COR-L47 (cell line): ENCODE data around the gene KLHL29.

ENCODE experiments used
- DNase-seq: peaks from one replicate; lab custom pipeline; 2025; lab: John Stamatoyannopoulos, UW

The KLHL29 gene

DNA sequence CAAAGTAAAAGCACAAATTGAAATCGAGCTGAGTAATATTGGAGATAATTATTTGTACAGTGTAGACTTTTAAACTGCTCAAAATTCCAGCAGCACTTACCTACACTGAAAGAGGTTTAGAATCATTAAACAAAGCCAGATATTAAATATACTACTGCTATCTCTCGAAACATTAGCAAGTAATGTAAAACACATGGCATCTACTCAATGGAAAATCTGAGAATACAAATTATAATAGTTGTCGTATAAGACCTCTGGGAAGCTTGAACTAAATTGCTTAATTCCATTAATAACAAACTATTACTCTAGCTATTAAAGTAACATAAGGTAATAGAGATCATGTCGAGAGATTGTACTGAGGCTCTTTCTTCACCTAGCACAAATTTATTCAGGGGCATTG lies 108.9 kb downstream of the KLHL29 start:
- DNase-seq, result no peak

DNA sequence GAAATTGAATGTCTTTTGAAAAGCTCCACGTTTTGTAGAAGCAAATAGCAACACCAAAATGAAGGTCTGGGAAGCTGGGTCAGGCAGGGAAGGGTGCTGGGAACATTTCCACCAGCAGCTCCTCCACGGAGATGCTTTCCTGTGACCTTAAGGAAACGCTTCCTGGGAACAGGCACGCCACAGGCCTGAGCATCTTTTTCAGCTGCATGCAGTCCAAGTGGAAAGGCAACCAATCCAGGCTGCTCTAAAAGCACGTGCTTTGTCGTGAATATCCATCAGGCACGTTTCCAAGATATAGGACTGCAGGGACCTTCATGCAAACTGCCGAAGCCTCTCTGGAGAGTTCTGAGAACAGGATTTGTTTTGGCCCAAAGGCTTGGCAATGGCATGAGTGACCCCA lies 109.3 kb downstream of the KLHL29 start:
- no peak for DNase-seq

DNA sequence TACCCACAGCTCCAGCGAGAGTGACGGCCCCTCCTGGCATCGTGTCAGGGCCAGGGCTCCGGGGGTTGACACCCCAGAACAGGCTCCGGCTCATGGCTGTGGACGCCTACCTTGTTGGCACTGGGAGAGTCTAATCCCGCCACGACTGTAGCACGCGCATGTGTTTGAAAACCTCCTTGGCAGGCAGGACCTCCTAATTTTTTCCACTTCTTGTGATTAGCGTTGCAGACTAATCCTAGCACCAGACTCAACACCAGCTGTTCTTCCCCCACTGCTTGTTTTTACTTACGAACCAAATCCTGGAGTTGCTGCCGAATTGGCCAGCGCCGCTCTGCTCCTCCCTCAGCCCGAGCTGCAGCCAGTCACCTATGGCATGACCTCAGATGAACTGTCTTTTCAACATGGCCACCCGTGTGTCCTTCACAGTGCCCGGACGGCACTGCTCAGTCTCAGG lies 110.7 kb downstream of the KLHL29 start:
- DNase-seq, result no peak

DNA sequence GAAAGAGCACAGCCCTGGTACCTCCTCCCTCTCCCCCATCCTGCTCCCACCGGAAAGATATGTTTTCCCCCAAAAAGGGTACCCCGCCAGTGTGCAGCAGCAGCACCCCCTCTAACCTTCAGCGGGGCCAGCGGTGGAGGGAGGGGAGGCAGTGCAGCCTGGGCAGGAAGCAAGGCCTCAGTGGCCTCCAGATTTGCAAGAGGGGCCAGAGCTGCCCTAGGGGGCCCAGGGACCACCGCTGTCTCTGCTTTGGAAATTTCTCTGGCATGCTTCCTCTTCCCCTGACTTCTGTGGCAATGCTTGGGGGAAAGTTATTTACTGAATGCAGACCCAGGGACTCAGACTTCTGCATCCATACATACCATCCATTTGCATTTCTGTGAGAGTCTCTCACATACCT lies 111.5 kb downstream of the KLHL29 start:
- DNase-seq, result no peak

- no peak for DNase-seq
Observed at GRCh38 chr2:23497063-23497462, 112.1 kb downstream of the KLHL29 start.

GRCh38 chr2:23497536-23497935 lies 112.6 kb downstream of the KLHL29 start:
- DNase-seq, result no peak

DNA sequence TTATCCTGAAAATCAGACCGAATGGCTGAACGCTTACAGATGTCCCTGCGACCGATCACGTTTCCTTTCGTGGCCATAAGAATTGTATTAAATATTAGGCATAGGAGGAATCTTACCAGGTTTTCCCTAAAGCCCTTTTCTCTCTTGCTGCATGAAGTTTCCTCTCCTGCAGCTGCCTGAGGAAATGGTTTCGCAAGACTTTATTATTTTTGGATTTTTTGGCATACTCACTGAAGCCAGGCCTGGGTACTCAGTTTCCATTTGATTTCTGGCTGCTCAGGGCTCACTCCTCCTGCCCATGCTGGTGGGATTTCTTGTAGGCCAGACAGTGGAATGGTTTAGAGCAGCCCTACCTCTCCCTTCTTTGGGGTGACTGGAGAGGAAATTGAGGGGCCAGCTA lies 114.0 kb downstream of the KLHL29 start:
- no peak for DNase-seq

GRCh38 chr2:23499439-23499838 lies 114.5 kb downstream of the KLHL29 start:
- no peak for DNase-seq

GRCh38 chr2:23500836-23501235 lies 115.9 kb downstream of the KLHL29 start:
- DNase-seq, result no peak

GRCh38 chr2:23502096-23502495 lies 117.1 kb downstream of the KLHL29 start:
- no peak for DNase-seq

GRCh38 chr2:23503097-23503496 lies 118.1 kb downstream of the KLHL29 start:
- no peak for DNase-seq

DNA sequence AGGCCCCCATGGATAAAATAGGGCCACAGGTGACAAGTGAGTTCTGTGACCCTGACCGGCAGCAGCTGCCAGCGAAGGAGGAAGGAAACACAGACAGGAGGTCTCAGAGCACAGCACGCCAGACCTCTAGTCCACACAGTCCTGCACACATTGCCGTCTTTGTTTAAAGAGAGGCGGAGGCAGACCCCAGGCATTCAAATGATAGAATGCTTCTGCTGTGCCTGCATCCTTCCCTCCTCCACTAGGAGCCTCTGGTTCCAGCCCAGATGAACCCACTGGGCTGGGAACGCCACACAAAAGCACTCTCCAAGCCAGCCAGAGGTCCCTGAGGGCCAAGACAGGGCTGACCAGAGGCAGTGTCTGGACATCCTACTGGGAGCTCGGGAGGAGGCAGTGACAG lies 118.7 kb downstream of the KLHL29 start:
- no peak for DNase-seq

DNA sequence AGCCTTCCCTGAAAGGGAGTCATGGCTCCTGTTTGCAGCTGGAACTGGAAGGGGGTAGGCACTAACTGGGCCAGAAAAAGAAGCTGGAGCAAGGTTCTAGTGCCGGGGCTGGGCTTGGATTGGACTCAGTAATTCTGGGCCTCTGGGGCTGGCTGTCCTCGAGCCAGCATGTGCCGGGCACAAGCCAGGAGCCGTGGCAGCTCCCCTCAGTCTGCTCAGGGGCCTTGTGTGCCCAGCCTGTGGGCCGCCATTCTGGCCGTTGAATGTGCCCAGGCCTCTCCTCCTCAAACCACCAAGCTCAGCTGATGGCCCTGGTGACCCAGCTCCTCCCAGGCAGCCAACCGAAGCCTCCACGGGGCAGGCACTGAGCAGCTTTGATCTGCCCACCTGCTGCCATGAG lies 119.6 kb downstream of the KLHL29 start:
- DNase-seq, result no peak

DNA sequence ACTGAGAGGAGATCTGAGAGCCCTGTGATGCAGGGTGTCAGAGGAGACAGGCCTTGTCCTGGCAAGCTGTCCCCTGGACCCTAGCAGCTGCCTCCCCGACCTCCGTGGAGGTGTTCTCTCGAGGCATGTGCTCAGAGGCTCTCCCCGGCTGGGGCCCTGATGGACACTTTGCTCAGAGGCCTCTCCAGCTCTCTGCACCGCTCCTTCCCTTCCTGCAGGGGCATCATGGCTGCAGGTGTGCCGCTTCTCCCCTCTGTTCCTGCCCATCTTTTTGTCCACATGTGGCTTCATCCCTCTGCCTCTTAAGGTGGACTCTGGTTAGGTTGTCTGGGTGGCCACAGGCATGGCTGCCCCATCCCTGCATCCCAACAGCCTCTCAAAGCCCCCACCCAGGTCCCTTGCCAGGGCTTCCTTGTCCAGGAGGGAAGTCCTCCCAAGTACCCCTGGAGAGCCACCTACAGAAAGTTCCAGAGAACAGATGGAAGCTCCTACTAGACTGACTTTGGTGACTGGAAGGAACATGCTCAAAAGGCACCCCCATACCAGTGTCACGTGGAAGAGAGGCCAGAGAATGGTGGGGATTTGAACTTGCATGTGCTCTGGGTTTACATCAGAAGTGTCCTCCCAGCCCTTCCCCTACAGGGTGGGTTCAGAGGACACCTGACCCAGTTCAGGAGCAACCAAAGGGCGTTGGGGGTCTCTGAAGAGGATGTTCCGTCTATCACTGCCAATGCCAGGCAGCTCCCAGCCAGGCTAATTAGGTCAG lies 120.4 kb downstream of the KLHL29 start:
- DNase-seq, result peak; percentile 17

- DNase-seq, result no peak
Observed at GRCh38 chr2:23505984-23506380, 121.0 kb downstream of the KLHL29 start.

DNA sequence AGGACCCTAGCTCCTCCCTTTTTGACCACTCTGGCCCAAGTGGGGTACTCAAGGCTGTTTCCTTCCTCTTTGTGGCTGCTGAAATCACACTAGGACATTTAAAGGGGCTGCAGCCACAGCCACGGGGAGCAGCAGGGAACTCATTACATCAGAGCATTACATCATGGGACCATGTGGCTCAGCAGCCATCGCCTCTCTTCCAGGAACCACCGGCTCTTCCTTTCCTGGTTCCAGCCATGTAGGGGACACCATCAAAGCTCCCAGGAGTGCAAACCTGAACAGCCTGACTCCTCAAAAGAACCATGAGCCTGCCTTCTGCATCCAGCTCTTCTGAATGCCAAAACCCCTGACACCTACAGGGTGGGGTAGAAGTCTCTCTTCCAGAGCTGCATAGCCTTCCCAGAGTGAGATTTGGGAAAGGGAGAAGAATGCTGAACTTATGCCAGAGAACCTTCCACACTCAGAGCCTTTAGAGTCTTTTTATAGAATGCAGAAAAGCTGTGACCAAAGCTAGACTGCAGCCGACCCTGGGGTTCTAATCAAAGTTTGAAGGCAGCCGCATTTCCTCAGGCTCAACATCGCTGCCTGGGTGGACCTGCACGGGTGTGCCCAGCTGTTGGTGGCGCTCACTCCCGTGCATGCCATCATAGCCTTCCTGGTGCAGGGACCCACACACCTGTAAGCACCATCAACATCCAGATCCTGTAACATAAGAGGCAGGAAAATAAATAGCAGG lies 121.7 kb downstream of the KLHL29 start:
- DNase-seq, result no peak

DNA sequence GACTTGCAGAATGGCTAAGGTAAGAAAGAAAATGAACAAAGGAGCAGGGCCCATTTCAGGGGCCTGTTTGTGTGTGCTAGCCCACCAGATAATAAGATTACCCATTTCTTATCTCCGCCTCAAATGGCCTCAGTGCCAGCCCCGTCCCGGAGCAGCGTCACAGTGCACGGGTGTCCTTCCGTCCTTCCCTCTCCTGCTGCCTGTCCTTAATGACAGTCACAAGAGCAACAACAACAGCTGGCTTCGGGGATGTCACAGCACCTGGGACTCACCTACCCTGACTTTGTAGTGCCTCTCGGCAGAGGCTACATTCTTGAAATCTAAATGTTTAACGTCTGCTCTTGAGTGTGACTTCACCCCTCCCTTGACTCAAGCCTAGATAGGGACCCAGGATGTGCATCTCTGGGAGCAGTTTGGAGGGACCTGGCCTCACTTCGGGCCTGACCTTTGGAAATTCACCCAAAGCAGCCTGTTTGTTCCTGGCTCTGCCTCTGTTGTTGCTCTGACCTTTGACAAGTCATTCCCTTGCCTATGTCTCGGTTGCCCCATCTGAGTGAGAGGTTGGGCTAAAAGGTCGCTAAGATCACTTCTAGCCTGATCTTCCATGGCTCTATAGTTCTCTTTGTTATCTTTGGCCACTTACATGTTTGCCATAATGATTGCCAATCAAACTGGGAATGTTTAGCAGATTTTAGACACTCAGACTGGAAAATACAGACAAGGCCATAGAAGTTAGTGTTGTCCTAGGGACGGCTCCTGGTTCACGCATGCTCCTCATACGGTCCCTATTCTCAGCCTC lies 122.5 kb downstream of the KLHL29 start:
- no peak for DNase-seq

DNA sequence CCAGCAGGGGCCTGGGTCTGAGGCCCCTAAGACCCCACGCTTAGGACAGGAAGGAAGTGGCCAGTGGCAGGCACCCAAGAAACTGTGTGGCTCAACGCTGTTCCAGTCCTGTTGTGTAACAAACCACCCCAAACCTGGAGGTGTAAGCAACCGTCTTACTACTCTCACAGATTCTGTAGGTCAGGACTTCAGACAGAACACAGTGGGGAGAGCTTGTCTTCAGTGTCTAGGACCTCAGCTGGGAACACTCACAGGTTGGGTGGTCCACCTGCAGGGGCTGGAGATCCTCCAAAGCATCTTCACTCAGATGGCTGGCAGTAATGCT lies 123.0 kb downstream of the KLHL29 start:
- no peak for DNase-seq

DNA sequence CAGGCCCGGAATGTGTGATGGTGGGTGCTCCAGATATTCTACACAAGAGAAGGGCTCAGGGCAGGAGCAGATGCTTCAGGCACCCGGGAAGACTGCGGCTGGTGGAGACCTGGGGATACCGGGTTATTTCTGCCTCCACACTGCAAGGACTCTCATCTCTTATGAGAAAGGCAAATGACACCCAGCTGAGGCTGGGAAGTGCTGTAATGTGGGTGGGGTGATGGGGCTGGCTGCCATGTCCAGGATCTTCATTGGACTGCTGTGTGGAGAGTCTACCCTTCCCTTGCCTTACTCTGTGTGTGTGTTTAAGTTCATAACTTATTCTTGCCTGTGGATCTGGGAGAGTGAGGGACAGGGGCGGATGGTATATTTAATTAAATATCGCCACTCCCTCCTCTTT lies 124.1 kb downstream of the KLHL29 start:
- DNase-seq, result no peak

GRCh38 chr2:23509596-23510292 lies 124.8 kb downstream of the KLHL29 start:
- DNase-seq, result no peak

DNA sequence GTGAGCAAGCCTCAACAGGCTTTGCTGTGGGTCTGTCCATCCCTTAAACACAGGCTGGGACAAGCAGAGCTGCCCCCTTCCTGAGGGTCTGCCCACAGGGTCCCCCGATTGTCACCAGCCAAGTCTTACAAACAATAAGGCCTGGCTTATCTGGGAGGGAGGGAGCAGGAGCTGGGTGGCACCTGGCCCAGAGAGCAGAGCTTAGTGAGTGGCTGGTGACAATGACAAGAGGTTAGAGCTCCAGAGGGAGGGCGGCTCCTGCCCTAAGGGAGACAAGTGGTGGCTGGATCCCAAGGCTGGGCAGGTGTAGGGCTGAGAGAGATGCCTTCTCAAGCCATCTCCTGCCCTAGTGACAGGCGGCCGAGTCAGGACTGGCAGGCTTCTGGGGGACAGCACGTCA lies 125.5 kb downstream of the KLHL29 start:
- DNase-seq, result peak; percentile 8

DNA sequence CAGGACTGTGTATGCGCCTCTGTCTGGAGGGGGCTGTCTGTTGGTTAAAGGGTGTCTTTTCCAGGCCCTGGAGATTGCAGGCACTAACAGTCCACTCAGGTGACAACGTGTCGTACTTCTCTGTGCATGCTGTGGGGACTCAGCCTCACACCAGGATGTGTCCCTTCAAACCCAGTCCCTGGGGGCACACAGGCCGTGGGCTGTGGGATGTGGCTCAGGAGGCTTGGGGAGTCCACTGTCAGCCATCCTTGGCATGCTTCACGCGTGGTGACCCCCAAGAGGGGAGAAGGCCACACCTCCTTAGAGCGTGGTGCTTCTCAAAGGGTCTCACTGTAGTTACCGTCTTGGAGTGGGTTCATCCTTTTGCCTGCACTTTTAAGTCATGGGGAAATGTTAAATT lies 127.8 kb downstream of the KLHL29 start:
- DNase-seq, result no peak
